H1 (cell line): ENCODE results near the gene NCKAP1. TPM values are rescaled to one million over a fixed set of nuclear protein-coding genes. Genes with fewer than 3 reads are reported as not detected.

Experiments
- CTCF ChIA-PET: fragments of 300-600 bp; sonication (Branson Sonifier 250); formaldehyde crosslinking; loops from one replicate; lab custom pipeline; 2021; ENCODE audit not compliant: partially characterized antibody; lab: Charles Lee
- POLR2A ChIA-PET: fragments of 300-600 bp; sonication (Branson Sonifier 250); formaldehyde crosslinking; loops from one replicate; lab custom pipeline; 2021; ENCODE audit warnings: inconsistent platforms; ENCODE audit not compliant: partially characterized antibody; lab: Charles Lee
- DNase-seq, 2 experiments: peaks; one replicate each; pipeline versions ENCODE4 v3.0.0 to v3.0.0-alpha.2; 2010 to 2022; ENCODE audit warnings: low spot score in 2 of 2, low read depth in 1 of 2, mixed read lengths in 1 of 2
- FAIRE-seq: peaks from 2 replicates; lab custom pipeline; 2011; peaks lifted over from hg19 to GRCh38; lab: Jason Lieb, UNC
- H2AFZ ChIP-seq: 2 replicates; pipeline ENCODE4 v1.8.1; 2012; ENCODE audit warnings: low read length, inconsistent platforms
- H2AK5ac ChIP-seq: 2 replicates; pipeline ENCODE4 v1.6.1; 2013; ENCODE audit warnings: low read depth, low read length
- H2BK120ac ChIP-seq: replicated peaks from 2 replicates; pipeline ENCODE3; 2013; ENCODE audit warnings: low read depth, low read length, inconsistent platforms
- H2BK12ac ChIP-seq: 2 replicates; pipeline ENCODE4 v1.6.1; 2013; ENCODE audit warnings: low read depth, low read length
- H2BK15ac ChIP-seq: 2 replicates; pipeline ENCODE4 v1.6.1; 2013; ENCODE audit warnings: low read length
- H2BK20ac ChIP-seq: 2 replicates; pipeline ENCODE4 v1.6.1; 2013; ENCODE audit warnings: low read length
- H2BK5ac ChIP-seq: 2 replicates; pipeline ENCODE4 v1.6.1; 2013; ENCODE audit warnings: low read depth, low read length
- H3K14ac ChIP-seq: 2 replicates; pipeline ENCODE4 v1.6.1; 2013; ENCODE audit warnings: inconsistent platforms; ENCODE audit not compliant: insufficient read length
- H3K18ac ChIP-seq: 2 replicates; pipeline ENCODE4 v1.6.1; 2013; ENCODE audit warnings: low read length; ENCODE audit errors: extremely low read depth
- H3K23ac ChIP-seq: 2 replicates; pipeline ENCODE4 v1.6.1; 2013; ENCODE audit warnings: inconsistent platforms; ENCODE audit not compliant: insufficient read length
- H3K23me2 ChIP-seq: 2 replicates; pipeline ENCODE4 v1.6.1; 2013; ENCODE audit warnings: low read depth, low read length
- H3K27ac ChIP-seq: 2 replicates; pipeline ENCODE4 v1.6.1; 2011; ENCODE audit warnings: low read depth, low read length, inconsistent platforms
- H3K27me3 ChIP-seq, 4 experiments: replicated peaks in 1 of 4; 1 replicate in 1 of 4; 2 replicates in 3 of 4; pipeline versions ENCODE4 v1.6.1 to v1.8.1; 2011 to 2013; ENCODE audit warnings: low read length in 3 of 4, mild to moderate bottlenecking in 3 of 4, inconsistent platforms in 2 of 4, mixed read lengths in 2 of 4, moderate library complexity in 1 of 4; ENCODE audit not compliant: control insufficient read depth in 3 of 4, insufficient read depth in 3 of 4; ENCODE audit errors: extremely low read depth in 1 of 4
- H3K36me3 ChIP-seq, 4 experiments: 2 replicates each; pipeline versions ENCODE4 v1.6.1 to v1.8.1; 2011 to 2013; ENCODE audit warnings: mild to moderate bottlenecking in 4 of 4, low read length in 3 of 4, moderate library complexity in 2 of 4, control low read depth in 1 of 4, inconsistent platforms in 1 of 4; ENCODE audit not compliant: insufficient read depth in 4 of 4, control insufficient read depth in 2 of 4
- H3K4ac ChIP-seq: replicated peaks from 2 replicates; pipeline ENCODE3; 2013; ENCODE audit warnings: low read length, low read depth, mixed read lengths, inconsistent platforms; ENCODE audit not compliant: insufficient read length
- H3K4me1 ChIP-seq, 4 experiments: replicated peaks in 1 of 4; 1 replicate in 1 of 4; 2 replicates in 3 of 4; pipeline versions ENCODE4 v1.6.1 to v1.8.1; 2011 to 2013; ENCODE audit warnings: low read length in 3 of 4, inconsistent platforms in 2 of 4, mixed read lengths in 1 of 4; ENCODE audit not compliant: insufficient read depth in 4 of 4, control insufficient read depth in 3 of 4
- H3K4me2 ChIP-seq, 2 experiments: 2 replicates each; pipeline versions ENCODE4 v1.6.1 to v1.8.1; 2011 to 2013; ENCODE audit warnings: low read depth in 2 of 2, low read length in 2 of 2, control low read depth in 1 of 2, inconsistent platforms in 1 of 2, mild to moderate bottlenecking in 1 of 2; ENCODE audit not compliant: insufficient read depth in 1 of 2
- H3K4me3 ChIP-seq, 4 experiments: fragments of 200-600, 300-600 bp in 1 of 4; sonication (generic), shearing (Covaris generic), sonication (Bioruptor Twin) in 1 of 4; 2 replicates each; pipeline versions ENCODE4 v1.5.1 to v1.8.1; 2011 to 2016; ENCODE audit warnings: low read length in 4 of 4, low read depth in 3 of 4, control low read depth in 2 of 4, inconsistent platforms in 2 of 4, mild to moderate bottlenecking in 2 of 4, mixed read lengths in 1 of 4, moderate library complexity in 1 of 4; ENCODE audit not compliant: insufficient read depth in 2 of 4; ENCODE audit errors: extremely low read depth in 1 of 4
- H3K56ac ChIP-seq: replicated peaks from 2 replicates; pipeline ENCODE3; 2013; ENCODE audit warnings: low read depth, mild to moderate bottlenecking, mixed read lengths, low read length, inconsistent platforms; ENCODE audit not compliant: insufficient read length
- H3K79me1 ChIP-seq: 2 replicates; pipeline ENCODE4 v1.6.1; 2013; ENCODE audit warnings: low read depth, low read length, control low read depth
- H3K79me2 ChIP-seq, 2 experiments: 2 replicates each; pipeline versions ENCODE4 v1.6.1 to v1.8.1; 2012 to 2013; ENCODE audit warnings: low read length in 2 of 2, mild to moderate bottlenecking in 2 of 2, inconsistent platforms in 1 of 2; ENCODE audit not compliant: insufficient read depth in 2 of 2, control insufficient read depth in 1 of 2
- H3K9ac ChIP-seq, 4 experiments: replicated peaks in 1 of 4; 1 replicate in 1 of 4; 2 replicates in 3 of 4; pipeline versions ENCODE4 v1.6.1 to v1.8.1; 2011 to 2013; ENCODE audit warnings: low read depth in 3 of 4, low read length in 3 of 4, control low read depth in 2 of 4, mild to moderate bottlenecking in 2 of 4, moderate library complexity in 2 of 4, inconsistent platforms in 1 of 4; ENCODE audit errors: extremely low read depth in 1 of 4
- H3K9me3 ChIP-seq, 2 experiments: 2 replicates each; pipeline versions ENCODE4 v1.6.1 to v1.8.1; 2012 to 2013; ENCODE audit warnings: mild to moderate bottlenecking in 2 of 2, moderate library complexity in 2 of 2, control low read depth in 1 of 2, inconsistent platforms in 1 of 2, low read depth in 1 of 2, low read length in 1 of 2, mixed read lengths in 1 of 2; ENCODE audit not compliant: insufficient read depth in 2 of 2
- H4K20me1 ChIP-seq, 2 experiments: replicated peaks in 1 of 2; 2 replicates each; pipeline versions ENCODE3 to v1.8.1; 2011 to 2013; ENCODE audit warnings: inconsistent platforms in 2 of 2, low read length in 2 of 2, mild to moderate bottlenecking in 1 of 2; ENCODE audit not compliant: insufficient read depth in 2 of 2, control insufficient read depth in 1 of 2
- H4K5ac ChIP-seq: 2 replicates; pipeline ENCODE4 v1.6.1; 2013; ENCODE audit warnings: low read length, low read depth, mixed read lengths, inconsistent platforms; ENCODE audit not compliant: insufficient read length
- H4K8ac ChIP-seq: 2 replicates; pipeline ENCODE4 v1.8.0; 2013; ENCODE audit warnings: mild to moderate bottlenecking, moderate library complexity, low read length, inconsistent platforms; ENCODE audit not compliant: insufficient read depth; ENCODE audit errors: extremely low read depth
- H4K91ac ChIP-seq: replicated peaks from 2 replicates; pipeline ENCODE3; 2013; ENCODE audit warnings: low read length, mixed read lengths, inconsistent platforms; ENCODE audit not compliant: insufficient read length
- ASH2L ChIP-seq: fragments of 200-600, 300-600 bp; sonication (generic); IDR thresholded peaks from one replicate; pipeline ENCODE4 v1.7.1; 2017; ENCODE audit warnings: low read length
- ATF3 ChIP-seq: IDR thresholded peaks from 2 replicates; pipeline ENCODE4 v1.6.1; 2011; ENCODE audit warnings: low read depth, mild to moderate bottlenecking, low read length; ENCODE audit not compliant: insufficient read depth
- JUN ChIP-seq: IDR thresholded peaks from 2 replicates; pipeline ENCODE4 v1.6.1; 2011; ENCODE audit warnings: low read depth, mild to moderate bottlenecking, improper control_type of control experiment, low read length
- TAF7 ChIP-seq: optimal IDR thresholded peaks from 2 replicates; pipeline ENCODE3; 2011; ENCODE audit warnings: low read depth, mild to moderate bottlenecking, inconsistent platforms, low read length, moderate library complexity, borderline replicate concordance
- TEAD4 ChIP-seq: IDR thresholded peaks from 2 replicates; pipeline ENCODE4 v1.6.1; 2012; ENCODE audit warnings: low read depth, low read length, inconsistent platforms, mixed read lengths
- USF2 ChIP-seq: IDR thresholded peaks from 2 replicates; pipeline ENCODE4 v1.6.1; 2011; ENCODE audit warnings: low read length, improper control_type of control experiment
- ZNF274 ChIP-seq: IDR thresholded peaks from 2 replicates; pipeline ENCODE4 v1.7.0; 2012; ENCODE audit warnings: low read length, borderline replicate concordance; ENCODE audit errors: extremely low read depth
- WGBS, 2 experiments: shearing (Covaris generic) in 1 of 2; methylation state at CpG; one replicate each; pipeline versions ENCODE4 v1.1.6 to v1.1.7; 2013 to 2015; ENCODE audit warnings: low lambda C conversion rate in 2 of 2, mixed read lengths in 2 of 2, inconsistent platforms in 1 of 2, low coverage in 1 of 2, missing lambda C conversion rate in 1 of 2; ENCODE audit not compliant: insufficient replicate concordance in 2 of 2, insufficient coverage in 1 of 2, insufficient read length in 1 of 2; ENCODE audit errors: extremely low coverage in 1 of 2, missing lambda C conversion rate in 1 of 2; 5-methylcytosine and 5-hydroxymethylcytosine counted together
- polyA plus RNA-seq, 7 experiments: library from polyadenylated mRNA; depleted of rRNA in 3 of 7; stranded (reverse) in 5 of 7; unstranded in 2 of 7; fragments of >200 nt in 5 of 7; fragments of 200-250 nt in 2 of 7; gene quantifications; 1 replicate in 5 of 7; 2 replicates in 1 of 7; 4 replicates in 1 of 7; pipeline versions ENCODE4 v1.2.1 to v1.2.3, GENCODE V29; 2011 to 2013; ENCODE audit warnings: missing spikeins in 2 of 7, mixed read lengths in 2 of 7
- total RNA-seq: library from RNA; stranded (reverse); fragmentation: NEBNext Ultra II Directional; extraction: Animal tissue kit (Norgen Biotek cat#: 25700); gene quantifications from 2 replicates; pipeline ENCODE4 v1.2.1, GENCODE V29; 2021

Gene NCKAP1
- total and polyA plus RNA-seq, 2 of the 8 experiments (the other 6 are each of a cell fraction or from before 2014, with no cell fraction given) = 90.8 to 173 TPM

- ChIA-PET POLR2A (no interaction called here), CTCF (no interaction called here)
- Histone ChIP-seq H3K23me2 (no peaks in the 10 kb centered on the region), H3K79me2 (no peaks in the 10 kb centered on the region), H4K20me1 (no peaks in the 10 kb centered on the region), H2BK15ac (no peak overlapping the region), H3K4me1 (no peaks in the 10 kb centered on the region), H3K14ac (no peak overlapping the region), H3K56ac (no peak overlapping the region), H2AK5ac (no peak overlapping the region), H3K9me3 (no peaks in the 10 kb centered on the region), H2BK20ac (no peak overlapping the region), H2BK5ac (no peak overlapping the region), H4K8ac (no peak overlapping the region), H3K36me3 (peaks cover 0 to 54% (median 13%) of the 10 kb centered on the region in 4 experiments; a peak in 6 of 8 replicates), H3K27ac (no peak overlapping the region), H2BK120ac (no peak overlapping the region), H3K4ac (no peak overlapping the region), H3K18ac (no peak overlapping the region), H3K27me3 (no peaks in the 10 kb centered on the region), H3K4me2 (no peak overlapping the region), H2AFZ (no peak overlapping the region), H3K79me1 (0 out of 2 replicates have a peak, but pooled peaks cover 2% of the 10 kb centered on the region), H3K4me3 (no peak overlapping the region), H4K5ac (no peak overlapping the region), H3K23ac (no peak overlapping the region), H3K9ac (no peak overlapping the region), H2BK12ac (no peak overlapping the region), H4K91ac (no peak overlapping the region)
- no peak for DNase-seq
- FAIRE-seq = no peak
- no peak for TF ChIP-seq TEAD4
- TF ChIP-seq TAF7 = no peak
- no peak for TF ChIP-seq ASH2L
- TF ChIP-seq ATF3 = no peak
- TF ChIP-seq JUN = no peak
- no peak for TF ChIP-seq USF2
- no peak for TF ChIP-seq ZNF274
- 100% methylated on average over 1 of the region's 1 CpG; no CpG with 5 or more reads in 1 of the 2 experiments for WGBS, 2 experiments
Observed at GRCh38 chr2:182946958-182947369, 91.3 kb downstream of the NCKAP1 start.
